ENCODE results near the gene SNX15.
"Not testable (repeated sequence)": the region's sequence is repeated elsewhere in the genome, so short reads cannot be mapped to it uniquely, and the experiment has no call there.

The SNX15 gene

DNA sequence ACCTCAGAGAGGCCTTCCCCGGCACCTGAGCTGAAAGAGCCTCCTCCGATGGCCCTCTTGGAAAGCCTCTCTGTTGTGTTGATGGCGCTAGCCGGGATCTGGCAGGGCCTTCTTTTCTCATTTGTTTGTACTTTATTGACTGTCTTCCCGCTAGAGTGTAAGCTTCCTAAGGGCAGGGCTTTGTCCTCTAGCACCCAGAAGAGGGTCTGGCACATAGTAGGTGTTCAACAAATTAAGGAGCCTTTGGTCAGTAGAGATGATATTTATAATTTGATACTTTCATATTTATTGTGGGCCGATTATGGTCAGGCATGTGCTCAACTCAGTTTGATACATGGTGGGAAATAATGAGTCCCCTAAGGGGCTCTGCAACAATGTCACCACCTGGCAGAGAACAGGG is 9.3 kb upstream of the SNX15 start:
- no peak for DNase-seq

DNA sequence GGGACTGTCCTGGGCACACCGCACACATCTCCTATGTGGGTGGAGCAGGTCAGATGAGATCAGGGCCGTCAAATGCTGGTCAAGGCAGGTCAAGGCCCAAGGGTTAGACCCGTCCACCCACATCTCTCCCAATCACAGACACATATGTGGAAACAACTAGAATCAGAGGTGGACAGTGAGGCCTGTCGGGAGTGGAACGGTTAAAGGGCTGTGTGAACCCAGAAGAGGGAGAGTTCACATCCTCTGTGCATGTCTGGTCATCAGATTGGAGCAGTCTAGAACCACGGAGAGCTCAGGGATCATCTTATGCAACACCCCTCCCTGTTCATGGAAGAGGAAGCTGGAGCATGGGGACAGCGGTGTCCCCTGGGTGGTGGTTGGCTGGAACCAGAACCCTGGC is 7.4 kb upstream of the SNX15 start:
- DNase-seq, result no peak

DNA sequence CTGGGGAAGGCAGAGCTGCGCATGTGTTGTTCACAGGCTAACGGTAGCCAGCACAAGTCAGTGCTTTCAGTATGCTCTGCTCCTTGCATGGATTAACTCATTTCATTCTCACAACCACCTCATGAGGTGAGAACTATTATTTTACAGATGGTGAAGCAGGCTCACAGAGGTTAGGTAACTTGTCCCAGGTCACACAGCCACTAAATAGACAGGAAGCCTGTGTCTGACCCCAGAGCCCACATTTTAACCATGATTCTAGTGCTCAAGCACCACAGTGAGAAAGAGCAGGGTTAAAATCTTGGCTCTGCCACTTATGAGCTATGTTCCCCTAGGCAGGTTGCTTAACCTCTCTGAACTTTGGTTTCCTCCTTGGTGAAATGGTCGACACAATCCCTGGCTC is 6.2 kb upstream of the SNX15 start:
- DNase-seq, result no peak

DNA sequence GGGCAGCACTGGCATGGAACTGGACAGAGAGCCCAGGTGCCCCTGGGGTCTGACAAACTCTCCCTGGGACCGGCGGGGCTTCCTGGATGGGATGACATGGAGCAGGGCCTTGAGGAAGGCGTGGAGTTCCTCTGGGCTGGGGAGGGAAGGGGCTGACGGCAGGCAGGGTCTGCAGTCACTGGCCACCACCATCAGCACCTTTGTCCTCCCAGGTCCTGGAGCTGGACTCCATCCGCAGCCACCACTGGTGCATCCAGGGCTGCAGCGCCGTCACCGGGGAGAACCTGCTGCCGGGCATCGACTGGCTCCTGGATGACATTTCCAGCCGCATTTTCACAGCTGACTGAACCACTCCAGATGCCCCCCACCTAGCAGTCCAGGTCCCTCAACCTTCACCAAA is 5.7 kb upstream of the SNX15 start:
- DNase-seq, result no peak

DNA sequence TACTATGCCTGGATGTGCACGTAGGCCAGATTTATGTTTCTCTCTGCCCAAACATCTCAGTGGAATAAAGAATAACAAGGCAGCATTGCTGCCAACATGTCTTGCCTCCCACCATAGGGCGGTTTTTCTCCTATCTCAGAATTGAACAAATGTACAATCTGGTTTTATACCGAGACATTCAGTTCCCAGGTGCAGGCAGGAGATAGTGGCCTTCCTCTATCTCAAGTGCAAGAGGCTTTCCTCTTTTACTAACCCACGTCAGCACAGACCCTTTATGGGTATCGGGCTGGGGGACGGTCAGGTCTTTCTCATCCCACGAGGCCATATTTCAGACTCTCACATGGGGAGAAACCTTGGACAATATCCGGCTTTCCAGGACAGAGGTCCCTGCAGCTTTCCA is 3.7 kb upstream of the SNX15 start:
- not testable (repeated sequence) for DNase-seq

DNA sequence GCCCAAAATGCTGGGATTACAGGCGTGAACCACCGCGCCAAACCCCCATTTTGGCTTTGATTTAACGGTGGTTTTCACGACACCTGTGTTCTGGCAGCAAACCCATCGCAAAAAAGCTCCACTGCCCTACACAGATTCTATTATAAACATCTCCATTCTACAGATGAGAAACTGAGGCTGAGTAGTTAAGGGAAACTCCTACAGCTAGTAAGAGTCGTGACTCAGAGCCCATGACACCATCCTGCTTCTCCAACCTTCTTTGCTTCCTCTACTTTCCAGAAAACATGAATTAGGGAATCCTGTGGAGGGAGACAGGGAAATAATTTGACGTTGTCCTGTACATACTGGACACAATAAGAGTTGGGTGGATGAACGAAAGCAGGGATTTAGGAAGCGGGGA is 429 bp upstream of the SNX15 start:
- no peak for DNase-seq

DNA sequence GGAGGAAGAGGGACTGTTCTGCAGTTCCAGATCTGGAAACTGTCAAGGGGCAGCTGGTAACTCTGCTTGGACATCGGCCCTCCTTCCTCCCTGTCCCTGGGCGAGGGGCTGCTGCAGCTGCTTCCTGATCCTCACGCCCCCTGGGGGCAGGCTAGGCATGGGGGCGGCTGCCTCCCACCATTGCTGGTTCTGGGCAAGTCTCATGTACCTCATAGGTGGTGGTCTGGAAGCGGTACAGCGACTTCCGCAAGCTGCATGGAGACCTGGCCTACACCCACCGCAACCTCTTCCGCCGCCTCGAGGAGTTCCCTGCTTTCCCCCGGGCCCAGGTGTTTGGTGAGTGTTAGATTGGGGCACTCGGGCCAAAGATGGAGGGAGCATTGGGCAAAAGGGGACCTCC is 5.0 kb downstream of the SNX15 start:
- DNase-seq, result no peak

DNA sequence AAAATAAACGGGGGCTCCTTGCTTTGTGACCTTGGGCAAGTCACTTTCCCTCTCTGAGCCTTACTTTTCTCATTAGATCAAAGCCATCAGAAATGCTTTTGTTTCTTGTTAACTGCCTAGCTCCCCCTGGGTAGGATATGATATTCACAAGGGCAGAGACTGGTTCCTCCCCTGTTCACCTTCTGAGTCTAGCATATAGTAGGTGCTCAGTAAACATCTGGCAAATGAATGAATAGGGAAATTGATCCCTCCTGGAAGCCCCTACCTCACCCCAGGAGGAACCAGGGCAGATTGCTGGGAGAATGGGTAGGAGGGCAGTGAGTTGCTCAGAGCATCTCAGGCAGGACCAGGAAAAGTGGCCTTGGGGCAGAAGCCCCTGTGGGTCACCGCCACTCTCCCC is 7.2 kb downstream of the SNX15 start:
- no peak for DNase-seq

- DNase-seq, result no peak
Observed at GRCh38 chr11:65035579-65035978, 8.3 kb downstream of the SNX15 start.

DNA sequence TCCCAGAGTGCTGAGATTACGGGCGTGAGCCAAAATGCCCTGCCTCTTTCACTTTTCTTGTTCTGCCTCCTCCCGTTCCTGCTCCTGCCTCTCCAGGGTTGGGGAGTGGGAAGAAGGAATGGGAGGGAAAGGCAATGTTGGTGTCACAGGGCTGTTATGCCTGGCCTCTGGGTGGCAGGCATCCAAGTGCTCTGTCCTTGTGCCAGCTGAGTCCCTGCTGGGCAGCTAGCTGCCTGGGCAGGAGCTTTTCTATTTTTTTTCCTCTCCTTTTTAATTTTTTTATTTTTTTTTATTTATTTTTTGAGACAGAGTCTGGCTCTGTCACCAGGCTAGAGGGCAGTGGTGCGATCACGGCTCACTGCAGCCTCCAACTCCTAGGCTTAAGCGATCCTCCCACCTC is 9.7 kb downstream of the SNX15 start:
- DNase-seq, result no peak

DNA sequence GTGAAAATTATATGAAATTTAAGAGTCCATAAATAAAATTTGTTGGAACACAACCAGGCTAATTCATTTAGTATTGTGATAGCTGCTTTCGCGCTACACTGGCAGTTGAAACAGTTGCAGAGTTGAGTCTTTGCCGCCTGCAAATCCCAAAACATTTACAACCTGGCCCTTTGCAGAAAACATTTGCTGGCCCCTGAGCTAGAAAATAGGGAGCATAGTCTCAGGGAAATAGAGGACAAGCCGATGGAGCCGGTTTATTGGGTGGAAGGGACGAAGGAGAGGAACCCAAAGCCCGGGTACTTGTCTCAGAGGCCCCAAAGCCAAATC is 13.2 kb downstream of the SNX15 start:
- DNase-seq, result no peak

- DNase-seq, result peak; percentile 96 to 98
Observed at GRCh38 chr11:65040847-65041622, 13.8 kb downstream of the SNX15 start, which contains the start of gene SAC3D1. Gene SAC3D1 (plus strand): TSS chr11:65041210. CDS start chr11:65041293, 83 bp downstream.

DNA sequence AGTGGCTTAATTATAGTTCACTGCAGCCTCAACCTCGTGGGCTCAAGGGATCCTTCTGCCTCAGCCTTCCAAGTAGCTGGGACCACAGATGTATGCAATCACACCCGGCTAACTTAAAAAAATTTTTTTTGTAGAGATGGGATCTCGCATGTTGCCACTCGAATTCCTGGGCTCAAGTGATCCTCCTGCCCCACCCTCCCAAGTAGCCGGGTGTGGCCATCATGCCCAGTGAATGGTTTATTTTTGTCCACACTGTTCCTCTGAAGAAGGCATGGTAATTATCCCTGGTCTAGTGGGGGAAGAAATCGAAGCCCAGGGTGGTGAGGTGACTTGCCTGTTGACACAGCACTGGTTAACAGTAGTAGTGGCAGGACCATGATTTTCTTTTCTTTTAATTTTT is 15.7 kb downstream of the SNX15 start:
- no peak for DNase-seq

DNA sequence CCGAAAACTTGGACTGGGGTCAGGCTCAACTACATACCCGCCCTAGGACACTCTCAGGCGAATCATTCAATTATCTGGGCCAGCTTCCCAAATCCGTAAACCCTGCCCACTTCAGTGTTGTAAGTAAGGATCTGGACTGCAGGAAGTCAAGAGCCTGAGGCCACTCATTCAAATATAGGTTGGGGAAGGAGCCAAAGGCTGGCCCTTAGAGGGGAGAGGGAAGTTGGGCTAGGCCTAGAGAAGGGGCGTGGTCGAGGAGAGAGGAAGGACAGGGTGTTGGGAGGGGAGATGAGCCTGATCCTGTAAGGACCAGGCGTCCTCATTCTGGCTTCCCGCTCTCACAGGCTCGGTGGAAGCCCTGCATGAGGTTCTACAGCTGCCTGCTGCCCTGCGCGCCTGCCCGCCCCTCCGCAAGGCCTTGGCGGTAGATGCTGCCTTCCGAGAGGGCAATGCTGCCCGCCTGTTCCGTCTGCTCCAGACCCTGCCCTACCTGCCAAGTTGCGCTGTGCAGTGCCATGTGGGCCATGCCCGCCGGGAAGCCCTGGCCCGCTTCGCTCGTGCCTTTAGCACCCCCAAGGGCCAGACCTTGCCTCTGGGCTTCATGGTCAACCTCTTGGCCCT is 16.8 kb downstream of the SNX15 start:
- no peak for DNase-seq

DNA sequence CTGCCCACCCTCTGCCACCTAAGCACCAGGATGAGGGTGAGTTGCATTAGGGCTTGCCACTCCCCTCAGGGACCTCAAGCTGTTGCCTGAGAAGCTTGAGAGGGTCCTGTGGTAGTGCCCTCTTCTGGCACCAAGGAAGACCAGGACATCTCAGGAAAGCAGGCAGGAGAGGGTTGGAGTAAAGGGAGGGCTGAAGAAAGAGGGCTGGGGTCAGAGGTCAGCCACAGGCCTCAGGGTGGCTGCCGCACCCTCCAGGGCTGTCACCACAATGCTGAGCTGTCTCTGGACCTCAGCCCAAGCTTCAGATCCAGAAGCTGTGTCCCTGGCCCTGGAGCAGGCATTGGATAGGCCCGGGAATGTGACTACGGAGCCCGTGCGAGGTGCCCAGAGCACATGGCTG is 17.8 kb downstream of the SNX15 start:
- no peak for DNase-seq

GRCh38 chr11:65045728-65046127 is 18.5 kb downstream of the SNX15 start:
- DNase-seq, result no peak

DNA sequence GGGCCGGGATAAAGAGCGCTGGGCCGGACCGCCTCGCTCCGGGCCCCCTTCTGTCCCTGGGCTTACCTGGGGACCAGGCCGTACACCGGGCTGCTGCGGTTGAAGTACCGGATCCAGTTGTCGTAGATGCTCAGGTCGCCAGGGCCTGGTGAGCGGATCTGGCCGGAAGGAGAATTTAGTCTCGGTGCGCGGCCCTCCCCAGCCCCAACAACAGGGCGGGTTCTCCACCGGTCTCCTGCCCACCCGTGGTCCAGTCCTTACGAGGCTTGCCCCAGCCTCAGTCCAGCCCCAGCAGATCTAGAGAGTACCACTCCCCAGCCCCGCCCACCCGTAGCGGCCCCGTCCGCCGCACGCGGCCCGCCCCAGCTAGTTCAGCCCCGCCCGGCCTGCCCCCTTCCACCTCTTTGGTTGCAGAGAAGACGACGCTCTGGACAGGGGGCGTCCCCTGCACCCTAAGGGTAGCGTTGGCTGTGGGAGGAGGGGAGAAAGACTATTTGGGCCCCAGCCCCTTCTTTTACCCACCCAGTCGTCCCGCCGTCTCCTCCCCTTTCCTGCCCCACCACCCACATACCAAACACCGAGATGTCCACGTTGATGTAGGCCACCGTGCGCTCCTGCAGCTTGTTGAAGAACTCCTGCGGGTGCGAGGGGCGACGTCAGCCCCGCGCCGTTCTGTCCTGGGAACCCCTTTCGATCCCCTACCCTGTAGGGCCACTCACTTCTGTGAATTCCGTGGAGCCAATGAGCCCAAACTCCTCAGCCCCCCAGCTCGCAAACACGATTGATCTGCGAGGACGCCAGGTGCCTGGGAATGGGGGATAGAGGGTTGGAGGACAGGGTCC is 20.6 kb downstream of the SNX15 start:
- no peak for DNase-seq

- no peak for DNase-seq
Observed at GRCh38 chr11:65051398-65051858, 24.2 kb downstream of the SNX15 start.

- DNase-seq, result no peak
Observed at GRCh38 chr11:65053827-65054508, 26.7 kb downstream of the SNX15 start.

GRCh38 chr11:65055538-65055937 is 28.3 kb downstream of the SNX15 start:
- DNase-seq, result no peak

DNA sequence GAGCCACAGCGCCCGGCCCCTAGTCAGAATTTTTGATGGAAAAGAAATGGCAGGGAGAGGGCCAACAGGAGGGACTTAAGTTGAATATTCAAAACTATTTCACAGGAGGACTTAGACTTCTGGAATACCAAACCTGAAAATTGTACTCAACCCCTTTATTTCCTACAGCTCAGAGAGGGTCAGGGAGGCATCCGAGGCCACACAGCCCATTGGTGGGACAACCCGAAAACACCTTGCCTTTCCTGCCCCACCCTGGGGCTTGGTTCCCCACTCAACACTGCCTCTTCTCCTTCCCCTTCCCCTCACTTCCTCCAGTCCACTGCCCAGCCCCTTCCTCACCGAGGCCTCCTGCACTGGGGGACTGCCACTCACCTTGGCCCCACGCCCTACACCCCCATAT is 29.8 kb downstream of the SNX15 start:
- no peak for DNase-seq

GRCh38 chr11:65057526-65057925 is 30.3 kb downstream of the SNX15 start:
- DNase-seq, result no peak

GRCh38 chr11:65058012-65058411 is 30.8 kb downstream of the SNX15 start:
- DNase-seq, result no peak

Data from SHP77 (cell line).